ENCODE measurements around the gene FAM118B.

DNA sequence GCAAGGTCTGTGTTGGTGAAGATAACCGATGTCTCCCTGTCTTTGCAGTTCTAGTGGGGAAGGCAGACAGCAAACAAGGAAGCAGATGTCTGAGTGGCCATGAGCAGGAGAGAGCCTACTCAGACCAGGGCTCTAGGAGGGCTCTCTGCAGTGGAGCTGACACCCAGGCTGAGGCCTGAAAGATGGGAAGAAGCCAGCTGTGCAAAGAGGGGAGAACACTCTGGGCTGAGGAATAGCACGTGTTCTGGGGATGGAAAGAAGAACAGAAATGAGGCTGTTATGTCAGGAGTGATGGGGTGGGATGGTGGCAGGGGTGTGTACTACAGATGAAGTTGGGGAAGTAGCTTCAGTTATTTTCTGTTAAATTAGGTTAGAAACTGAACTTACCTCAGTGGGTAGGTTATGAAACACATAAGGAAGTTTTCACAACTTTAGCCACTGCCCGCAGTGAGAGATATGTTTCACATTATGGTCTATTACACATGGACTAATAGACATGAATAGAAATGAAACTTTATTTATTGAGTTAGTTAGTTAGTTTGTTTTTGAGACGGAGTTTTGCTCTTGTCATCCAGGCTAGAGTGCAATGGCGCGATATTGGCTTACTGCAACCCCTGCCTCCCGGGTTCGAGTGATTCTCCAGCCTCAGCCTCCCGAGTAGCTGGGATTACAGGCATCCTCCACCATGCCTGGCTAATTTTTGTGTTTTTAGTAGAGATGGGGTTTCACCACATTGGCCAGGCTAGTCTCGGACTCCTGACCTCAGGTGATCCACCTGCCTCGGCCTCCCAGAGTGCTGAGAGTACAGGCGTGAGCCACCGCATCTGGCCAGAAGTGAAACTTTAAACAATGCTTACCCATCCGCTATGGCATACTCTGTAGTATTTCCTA lies 100.1 kb downstream of the FAM118B start:
- TF ChIP-seq, protein P1, sequence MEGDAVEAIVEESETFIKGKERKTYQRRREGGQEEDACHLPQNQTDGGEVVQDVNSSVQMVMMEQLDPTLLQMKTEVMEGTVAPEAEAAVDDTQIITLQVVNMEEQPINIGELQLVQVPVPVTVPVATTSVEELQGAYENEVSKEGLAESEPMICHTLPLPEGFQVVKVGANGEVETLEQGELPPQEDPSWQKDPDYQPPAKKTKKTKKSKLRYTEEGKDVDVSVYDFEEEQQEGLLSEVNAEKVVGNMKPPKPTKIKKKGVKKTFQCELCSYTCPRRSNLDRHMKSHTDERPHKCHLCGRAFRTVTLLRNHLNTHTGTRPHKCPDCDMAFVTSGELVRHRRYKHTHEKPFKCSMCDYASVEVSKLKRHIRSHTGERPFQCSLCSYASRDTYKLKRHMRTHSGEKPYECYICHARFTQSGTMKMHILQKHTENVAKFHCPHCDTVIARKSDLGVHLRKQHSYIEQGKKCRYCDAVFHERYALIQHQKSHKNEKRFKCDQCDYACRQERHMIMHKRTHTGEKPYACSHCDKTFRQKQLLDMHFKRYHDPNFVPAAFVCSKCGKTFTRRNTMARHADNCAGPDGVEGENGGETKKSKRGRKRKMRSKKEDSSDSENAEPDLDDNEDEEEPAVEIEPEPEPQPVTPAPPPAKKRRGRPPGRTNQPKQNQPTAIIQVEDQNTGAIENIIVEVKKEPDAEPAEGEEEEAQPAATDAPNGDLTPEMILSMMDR (IDR thresholded peaks at IDR 0.05): no peak
- no peak for TF ChIP-seq POLR2AphosphoS5 (IDR thresholded peaks at IDR 0.05)

All from stomach (tissue), 4 donors.